NT2/D1 (cell line): ENCODE results near the gene CH25H.
A peak's percentile ranks its signal among the peaks of the same experiment; 100 is the strongest.
"Not testable (repeated sequence)": the region's sequence is repeated elsewhere in the genome, so short reads cannot be mapped to it uniquely, and the experiment has no call there.

Experiments used
- DNase-seq: peaks from one replicate; pipeline ENCODE4 v3.0.0-alpha.2; 2011; ENCODE audit warnings: low read depth, low spot score
- H3K27me3 ChIP-seq: 2 replicates; pipeline ENCODE4 v1.6.0; 2011; ENCODE audit warnings: mild to moderate bottlenecking; ENCODE audit not compliant: insufficient read length, insufficient read depth
- H3K36me3 ChIP-seq: 2 replicates; pipeline ENCODE4 v1.6.1; 2011; ENCODE audit warnings: mild to moderate bottlenecking, low read length, mixed read lengths; ENCODE audit not compliant: insufficient read depth, insufficient read length
- H3K4me1 ChIP-seq: 2 replicates; pipeline ENCODE4 v1.5.1; 2011; ENCODE audit not compliant: insufficient read depth, insufficient read length
- H3K4me3 ChIP-seq: 2 replicates; pipeline ENCODE4 v1.5.1; 2011; ENCODE audit warnings: low read depth; ENCODE audit not compliant: insufficient read length
- H3K9ac ChIP-seq: 2 replicates; pipeline ENCODE4 v1.6.0; 2011; ENCODE audit warnings: low read depth; ENCODE audit not compliant: insufficient read length
- H3K9me3 ChIP-seq: 2 replicates; pipeline ENCODE4 v1.5.1; 2011; ENCODE audit warnings: mild to moderate bottlenecking, low read length; ENCODE audit not compliant: insufficient read depth
- SUZ12 ChIP-seq: IDR thresholded peaks from 2 replicates; pipeline ENCODE4 v1.6.1; 2011; ENCODE audit not compliant: insufficient read length, insufficient read depth; ENCODE audit errors: extremely low read depth
- YY1 ChIP-seq: IDR thresholded peaks from 2 replicates; pipeline ENCODE4 v1.6.1; 2011; ENCODE audit not compliant: insufficient read length, insufficient read depth
- ZNF274 ChIP-seq: IDR thresholded peaks from 2 replicates; pipeline ENCODE4 v1.6.1; 2011; ENCODE audit warnings: mild to moderate bottlenecking, low read depth, low read length

CH25H gene, protein sequence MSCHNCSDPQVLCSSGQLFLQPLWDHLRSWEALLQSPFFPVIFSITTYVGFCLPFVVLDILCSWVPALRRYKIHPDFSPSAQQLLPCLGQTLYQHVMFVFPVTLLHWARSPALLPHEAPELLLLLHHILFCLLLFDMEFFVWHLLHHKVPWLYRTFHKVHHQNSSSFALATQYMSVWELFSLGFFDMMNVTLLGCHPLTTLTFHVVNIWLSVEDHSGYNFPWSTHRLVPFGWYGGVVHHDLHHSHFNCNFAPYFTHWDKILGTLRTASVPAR

GRCh38 chr10:89207181-89207800 lies at the start of gene CH25H:
CH25H (minus strand) TSS chr10:89207317; CDS start chr10:89207292, 25 bp downstream.
- peaks cover 70% of the 10 kb centered on the region for H3K27me3 ChIP-seq
- peak within 1 kb of the TSS; percentile 33 for H3K4me3 ChIP-seq
- H3K9me3 ChIP-seq: no peaks in the 10 kb centered on the region
- peak within 1 kb of the TSS; percentile 72 for H3K9ac ChIP-seq
- DNase-seq: no peak
- TF ChIP-seq SUZ12 (no peak), ZNF274 (no peak), YY1 (no peak)
- H3K4me1 ChIP-seq: peaks cover 6% of the 10 kb centered on the region
- H3K36me3 ChIP-seq: no peaks in the 10 kb centered on the region

- no peak for DNase-seq
- Histone ChIP-seq H3K36me3 (no peaks in the 10 kb centered on the region), H3K9ac (no peak overlapping the region), H3K9me3 (peaks cover 13% of the 10 kb centered on the region; the same call in 1 of the 2 replicates), H3K4me3 (no peak overlapping the region), H3K4me1 (no peaks in the 10 kb centered on the region), H3K27me3 (no peaks in the 10 kb centered on the region)
- TF ChIP-seq ZNF274: no peak
- no peak for TF ChIP-seq YY1
- no peak for TF ChIP-seq SUZ12
These were observed 49.2 kb upstream of the CH25H start for GRCh38 chr10:89256340-89256739.

GRCh38 chr10:89255793-89256192 lies 48.7 kb upstream of the CH25H start:
- no peaks in the 10 kb centered on the region for H3K4me1 ChIP-seq
- DNase-seq: no peak
- TF ChIP-seq SUZ12: no peak
- no peak for TF ChIP-seq YY1
- no peak for TF ChIP-seq ZNF274
- H3K36me3 ChIP-seq: no peaks in the 10 kb centered on the region
- H3K27me3 ChIP-seq: peaks cover 4% of the 10 kb centered on the region
- H3K9ac ChIP-seq: no peak overlapping the region
- no peak overlapping the region for H3K4me3 ChIP-seq
- H3K9me3 ChIP-seq: peaks cover 13% of the 10 kb centered on the region; the same call in 1 of the 2 replicates

DNA sequence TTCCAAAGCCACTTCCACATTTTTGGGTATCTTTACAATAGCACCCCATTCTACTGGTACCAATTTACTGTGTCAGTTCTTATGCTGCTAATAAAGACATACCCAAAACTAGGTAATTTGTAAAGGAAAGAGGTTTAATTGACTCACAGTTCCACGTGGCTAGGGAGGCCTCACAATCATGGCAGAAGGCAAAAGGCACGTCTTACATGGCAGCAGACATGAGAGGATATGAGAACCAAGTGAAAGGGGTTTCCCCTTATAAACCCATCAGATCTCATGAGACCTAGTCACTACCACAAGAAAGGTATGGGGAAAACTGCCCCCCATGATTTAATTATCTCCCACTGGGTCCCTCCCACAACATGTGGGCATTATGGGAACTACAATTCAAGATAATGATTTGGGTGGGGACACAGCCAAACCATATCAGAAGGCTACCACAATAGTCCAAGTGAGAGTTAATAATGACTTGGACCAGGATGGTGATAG lies 48.0 kb upstream of the CH25H start:
- not testable (repeated sequence) for H3K9ac ChIP-seq, H3K27me3 ChIP-seq, H3K4me1 ChIP-seq, H3K4me3 ChIP-seq, DNase-seq, H3K36me3 ChIP-seq
- H3K9me3 ChIP-seq: peaks cover 13% of the 10 kb centered on the region; the same call in 1 of the 2 replicates

- Histone ChIP-seq H3K9ac (no peak overlapping the region), H3K36me3 (no peaks in the 10 kb centered on the region), H3K4me3 (no peak overlapping the region), H3K27me3 (peaks cover 7% of the 10 kb centered on the region), H3K9me3 (peaks cover 13% of the 10 kb centered on the region; the same call in 1 of the 2 replicates), H3K4me1 (no peaks in the 10 kb centered on the region)
- DNase-seq: no peak
- TF ChIP-seq ZNF274 (no peak), YY1 (no peak), SUZ12 (no peak)
These were observed 45.1 kb upstream of the CH25H start for GRCh38 chr10:89252225-89252585.

GRCh38 chr10:89251409-89252224 lies 44.5 kb upstream of the CH25H start, which contains the start of gene LIPA:
LIPA (minus strand) TSS chr10:89251775; CDS start chr10:89247648, 4,127 bp downstream.
- TF ChIP-seq YY1 (no peak), SUZ12 (no peak), ZNF274 (no peak)
- Histone ChIP-seq H3K36me3 (no peaks in the 10 kb centered on the region), H3K9ac (peak within 1 kb of the TSS; percentile 82), H3K27me3 (peaks cover 7% of the 10 kb centered on the region), H3K4me1 (no peaks in the 10 kb centered on the region), H3K4me3 (peak within 1 kb of the TSS; percentile 75), H3K9me3 (peaks cover 13% of the 10 kb centered on the region; the same call in 1 of the 2 replicates)
- peak; percentile 84 for DNase-seq

DNA sequence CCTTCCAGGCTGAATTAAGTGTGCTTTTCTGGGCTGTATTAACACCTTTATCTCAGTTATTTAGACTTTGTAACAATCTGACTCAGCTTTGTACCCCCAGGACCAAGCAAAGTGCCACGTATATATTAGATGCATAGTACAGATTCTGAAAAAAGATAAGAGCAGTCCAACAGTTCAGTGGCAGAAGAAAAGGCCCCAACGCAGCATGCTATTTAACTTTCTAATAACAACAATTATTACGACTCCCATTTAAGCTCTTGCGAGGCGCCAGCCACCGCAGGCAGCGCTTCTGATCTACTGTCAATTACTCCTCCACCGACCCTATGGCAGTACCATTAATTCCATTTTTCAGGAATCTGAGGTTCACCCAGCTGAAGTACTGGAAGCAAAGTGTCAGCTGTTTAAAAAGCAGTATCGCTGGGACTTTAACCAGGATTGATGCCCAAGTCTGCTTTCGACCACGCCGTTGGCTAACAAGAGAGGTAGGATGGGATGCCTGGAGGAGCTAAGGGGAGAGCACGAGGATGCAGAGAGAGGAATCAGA lies 43.8 kb upstream of the CH25H start:
- H3K27me3 ChIP-seq: peaks cover 7% of the 10 kb centered on the region
- no peak for TF ChIP-seq SUZ12
- no peak for TF ChIP-seq ZNF274
- no peak for TF ChIP-seq YY1
- no peaks in the 10 kb centered on the region for H3K36me3 ChIP-seq
- no peaks in the 10 kb centered on the region for H3K4me1 ChIP-seq
- peak overlapping the region; percentile 82 for H3K9ac ChIP-seq
- H3K9me3 ChIP-seq: peaks cover 13% of the 10 kb centered on the region; the same call in 1 of the 2 replicates
- H3K4me3 ChIP-seq: peak overlapping the region; percentile 75
- no peak for DNase-seq
